BLaER1 treated with 17β-estradiol and CSF1 and Interleukin-3, amounts not matched to agents 10 nM and 100 nM (cell line): ENCODE measurements around the gene TMEM131.
A peak's percentile ranks its signal among the peaks of the same experiment; 100 is the strongest.

Experiments
- H3K27ac ChIP-seq, 11 experiments: shearing (Covaris generic); formaldehyde crosslinking; 2 replicates each; pipeline ENCODE4 v1.8.1; 2022
- H3K27me3 ChIP-seq, 11 experiments: shearing (Covaris generic); formaldehyde crosslinking; 2 replicates each; pipeline ENCODE4 v1.8.1; 2022
- H3K36me3 ChIP-seq, 11 experiments: shearing (Covaris generic); formaldehyde crosslinking; 2 replicates each; pipeline ENCODE4 v1.8.1; 2022
- H3K4me1 ChIP-seq, 10 experiments: shearing (Covaris generic); formaldehyde crosslinking; 2 replicates each; pipeline ENCODE4 v1.8.1; 2022
- H3K4me2 ChIP-seq, 11 experiments: shearing (Covaris generic); formaldehyde crosslinking; 2 replicates each; pipeline ENCODE4 v1.8.1; 2022
- H3K4me3 ChIP-seq, 10 experiments: shearing (Covaris generic); formaldehyde crosslinking; 2 replicates each; pipeline ENCODE4 v1.8.1; 2022
- H3K9ac ChIP-seq, 11 experiments: shearing (Covaris generic); formaldehyde crosslinking; 2 replicates each; pipeline ENCODE4 v1.8.1; 2022
- H3K9me3 ChIP-seq, 11 experiments: shearing (Covaris generic); formaldehyde crosslinking; replicated peaks in 1 of 11; 2 replicates each; pipeline ENCODE4 v1.8.1; 2022
- H4K20me1 ChIP-seq, 11 experiments: shearing (Covaris generic); formaldehyde crosslinking; 2 replicates each; pipeline ENCODE4 v1.8.1; 2022
- Cebpa-rat ChIP-seq, 11 experiments: shearing (Covaris generic); IDR thresholded peaks; 2 replicates each; pipeline ENCODE4 v1.8.1; 2022

Gene TMEM131

DNA sequence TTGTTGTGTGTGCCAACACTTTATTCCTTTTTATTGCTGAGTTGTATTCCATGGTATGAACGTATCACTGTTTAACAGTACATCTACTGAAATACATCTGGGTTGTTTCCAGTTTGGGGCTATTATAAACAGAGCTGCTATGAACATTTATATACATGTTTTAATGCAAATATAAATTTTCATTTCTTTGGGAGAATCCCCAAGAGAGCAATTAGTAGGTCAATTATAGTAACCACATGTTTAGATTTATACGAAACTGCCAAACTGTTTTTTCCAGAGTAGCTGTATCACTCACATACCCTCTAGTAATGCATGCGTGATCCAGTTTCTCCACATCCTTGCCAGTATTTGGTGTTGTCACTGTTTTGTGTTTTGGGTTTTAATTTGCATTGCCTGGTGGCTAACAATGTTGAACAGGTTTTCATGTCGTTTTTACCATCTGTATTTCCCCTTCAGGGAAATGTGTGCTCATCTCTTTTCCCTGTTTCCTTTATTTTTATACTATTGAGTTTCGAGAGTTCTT is 81.0 kb downstream of the TMEM131 start:
- H3K36me3 ChIP-seq = peaks cover 23 to 55% (median 41%) of the 10 kb centered on the region in 11 experiments
- H4K20me1 ChIP-seq = peaks cover 0 to 46% (median 0%) of the 10 kb centered on the region in 11 experiments; a peak in 8 of 22 replicates
- no peaks in the 10 kb centered on the region for H3K27me3 ChIP-seq
- H3K4me2 ChIP-seq = no peak overlapping the region
- H3K4me3 ChIP-seq = no peak overlapping the region
- peaks cover 25 to 52% (median 38%) of the 10 kb centered on the region in 11 experiments for H3K9me3 ChIP-seq
- no peak for TF ChIP-seq Cebpa-rat (IDR thresholded peaks at IDR 0.05)
- H3K27ac ChIP-seq = no peak overlapping the region
- H3K4me1 ChIP-seq = peaks cover 0 to 34% (median 6%) of the 10 kb centered on the region in 10 experiments; a peak in 9 of 20 replicates
- no peak overlapping the region for H3K9ac ChIP-seq

DNA sequence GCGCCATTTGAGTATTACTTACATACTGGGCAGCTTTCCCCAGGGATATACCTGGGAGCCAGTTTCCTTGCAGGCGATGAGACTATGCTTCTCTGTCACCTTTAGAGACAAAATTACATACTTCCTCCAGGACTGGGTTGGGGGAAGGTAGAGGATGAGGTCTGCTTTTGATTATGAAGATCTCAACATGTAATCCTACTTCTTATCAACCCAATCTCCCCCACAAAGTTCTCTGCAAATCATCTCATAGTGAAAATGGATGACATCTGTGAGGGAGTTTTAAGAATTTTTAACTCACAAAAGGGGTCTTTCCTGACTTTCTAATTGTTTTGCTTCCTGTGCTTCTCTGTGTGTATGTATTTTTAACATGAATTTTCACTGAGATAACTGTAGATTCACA is 81.9 kb downstream of the TMEM131 start:
- H3K27me3 ChIP-seq = no peaks in the 10 kb centered on the region
- H3K9me3 ChIP-seq = peaks cover 16 to 44% (median 30%) of the 10 kb centered on the region in 11 experiments
- H3K4me3 ChIP-seq = no peak overlapping the region
- H3K4me1 ChIP-seq = peaks cover 0 to 39% (median 6%) of the 10 kb centered on the region in 10 experiments; a peak in 9 of 20 replicates
- H4K20me1 ChIP-seq = peaks cover 0 to 51% (median 0%) of the 10 kb centered on the region in 11 experiments; a peak in 8 of 22 replicates
- H3K36me3 ChIP-seq = peaks cover 18 to 50% (median 39%) of the 10 kb centered on the region in 11 experiments; a peak in 21 of 22 replicates
- no peak overlapping the region for H3K9ac ChIP-seq
- no peak overlapping the region for H3K27ac ChIP-seq
- H3K4me2 ChIP-seq = no peak overlapping the region
- no peak for TF ChIP-seq Cebpa-rat (IDR thresholded peaks at IDR 0.05)

DNA sequence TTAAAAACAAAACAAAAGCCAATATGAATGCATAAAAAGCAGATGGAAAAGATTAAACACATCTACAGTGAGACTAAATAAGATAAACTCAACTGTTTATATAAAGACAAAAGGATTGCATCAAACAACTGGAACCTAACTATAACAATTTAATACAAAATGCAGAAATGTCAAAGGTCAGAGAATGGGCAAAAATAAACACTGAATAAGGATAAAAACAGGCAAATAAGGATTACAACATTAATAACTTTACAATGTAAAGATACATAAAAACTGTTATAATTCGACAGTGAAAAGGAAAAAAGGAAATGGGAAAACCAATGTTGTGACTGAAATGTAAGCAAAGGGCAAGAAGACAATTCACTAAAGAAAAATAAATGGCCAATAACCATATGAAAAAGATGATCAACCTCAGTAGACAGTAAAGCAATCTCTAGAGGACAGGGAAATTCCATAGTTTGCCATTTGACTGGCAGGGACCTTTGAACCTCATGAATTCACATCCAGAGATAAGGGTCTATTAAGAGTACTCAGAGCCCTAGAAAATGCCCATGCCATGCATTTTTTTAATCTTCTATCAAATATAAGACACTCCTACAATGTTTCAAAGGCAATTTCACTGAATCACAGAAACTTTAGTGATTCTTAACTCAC is 83.7 kb downstream of the TMEM131 start:
- no peak for TF ChIP-seq Cebpa-rat (IDR thresholded peaks at IDR 0.05)
- Histone ChIP-seq H3K9ac (no peak overlapping the region), H3K9me3 (peaks cover 0 to 26% (median 14%) of the 10 kb centered on the region in 11 experiments; a peak in 20 of 22 replicates), H3K36me3 (peaks cover 18 to 50% (median 42%) of the 10 kb centered on the region in 11 experiments), H3K4me1 (peaks cover 5 to 45% (median 13%) of the 10 kb centered on the region in 10 experiments; a peak in 15 of 20 replicates), H3K4me2 (peak overlapping the region in 4 of 11 experiments; percentile 9 to 51 (median 42); a peak in 4 of 22 replicates), H4K20me1 (peaks cover 0 to 59% (median 0%) of the 10 kb centered on the region in 11 experiments; a peak in 7 of 22 replicates), H3K27me3 (no peaks in the 10 kb centered on the region), H3K27ac (peak overlapping the region in 5 of 11 experiments; percentile 11 to 58 (median 47); a peak in 8 of 22 replicates), H3K4me3 (no peak overlapping the region)

DNA sequence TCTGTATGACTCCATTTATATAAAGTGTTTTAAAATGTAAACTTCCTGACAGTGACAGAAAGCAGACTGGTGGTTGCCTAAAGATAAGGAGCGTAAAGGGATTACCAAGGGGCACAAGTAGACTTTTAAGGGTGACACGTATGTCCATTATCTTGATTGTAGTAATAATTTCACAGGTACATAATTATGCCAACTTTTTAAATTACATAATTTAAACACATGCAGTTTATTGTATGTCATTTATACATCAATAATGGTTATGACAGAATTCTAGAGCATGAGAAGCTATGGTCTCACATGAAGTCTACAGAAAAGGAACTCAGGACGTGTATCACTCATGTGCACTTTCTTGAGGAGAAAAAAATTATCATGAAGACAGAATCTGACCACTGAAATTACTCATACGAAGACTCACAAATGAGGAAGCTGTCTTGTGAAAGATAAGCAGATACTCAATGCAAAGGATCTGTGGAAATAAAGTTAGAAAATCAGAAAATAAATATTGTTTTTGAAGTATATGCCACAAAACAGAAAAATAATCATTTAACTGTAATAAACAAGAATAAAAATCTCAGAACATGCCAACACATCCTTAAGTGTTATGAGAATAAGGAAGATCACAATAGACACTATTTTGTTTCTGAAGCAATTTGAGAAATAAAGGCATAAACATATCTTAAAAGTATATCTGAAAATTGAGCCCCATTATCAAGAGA is 84.4 kb downstream of the TMEM131 start:
- no peak overlapping the region for H3K9ac ChIP-seq
- peak overlapping the region in 4 of 11 experiments; percentile 9 to 51 (median 42); a peak in 5 of 22 replicates for H3K4me2 ChIP-seq
- peak overlapping the region in 5 of 11 experiments; percentile 12 to 58 (median 47); a peak in 8 of 22 replicates for H3K27ac ChIP-seq

DNA sequence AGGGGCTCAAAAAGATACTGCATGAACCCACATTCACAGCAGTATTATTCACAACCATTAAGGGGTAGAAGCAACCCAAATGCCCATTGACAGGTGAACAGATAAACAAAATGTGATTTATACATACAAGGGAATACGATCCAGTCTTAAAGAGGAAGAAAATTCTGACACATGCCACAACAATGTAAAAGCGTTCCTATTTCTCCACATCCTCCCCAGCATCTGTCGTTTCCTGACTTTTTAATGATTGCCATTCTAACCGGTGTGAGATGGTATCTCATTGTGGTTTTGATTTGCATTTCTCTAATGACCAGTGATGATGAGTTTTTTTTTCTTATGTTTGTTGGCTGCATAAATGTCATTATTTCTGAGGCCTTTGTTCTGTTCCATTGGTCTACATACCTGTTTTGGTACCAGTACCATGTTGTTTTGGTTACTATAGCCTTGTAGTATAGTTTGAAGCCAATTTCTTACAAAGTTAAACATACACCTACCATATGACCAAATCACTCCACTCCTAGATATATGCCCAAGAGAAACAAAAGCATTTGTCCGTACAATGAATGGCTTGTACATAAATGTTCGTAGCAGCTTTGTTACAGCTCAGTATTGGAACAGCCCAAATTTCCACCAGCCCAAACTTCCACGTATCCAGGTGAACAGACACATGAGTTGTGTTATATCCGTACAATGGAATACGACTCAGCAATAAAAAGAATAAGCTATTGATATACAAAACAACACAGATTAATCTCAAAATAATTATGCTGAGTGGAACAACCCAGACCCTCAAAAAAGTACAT is 85.1 kb downstream of the TMEM131 start:
- no peak for TF ChIP-seq Cebpa-rat (IDR thresholded peaks at IDR 0.05)
- Histone ChIP-seq H3K9ac (no peak overlapping the region), H3K4me3 (no peak overlapping the region), H3K27ac (peak overlapping the region in 4 of 11 experiments; percentile 12 to 47 (median 26); a peak in 4 of 22 replicates), H3K27me3 (no peaks in the 10 kb centered on the region), H3K4me2 (peak overlapping the region in 3 of 11 experiments; percentile 3 to 49 (median 16); a peak in 3 of 22 replicates), H3K36me3 (peaks cover 31 to 63% (median 56%) of the 10 kb centered on the region in 11 experiments), H3K9me3 (peaks cover 0 to 34% (median 22%) of the 10 kb centered on the region in 11 experiments; a peak in 21 of 22 replicates), H4K20me1 (peaks cover 0 to 58% (median 0%) of the 10 kb centered on the region in 11 experiments; a peak in 7 of 22 replicates), H3K4me1 (peaks cover 5 to 45% (median 11%) of the 10 kb centered on the region in 10 experiments; a peak in 15 of 20 replicates)

More for the DNA sequence above, 84.4 kb downstream of the TMEM131 start:
- H3K27me3 ChIP-seq = no peaks in the 10 kb centered on the region
- peaks cover 23 to 55% (median 49%) of the 10 kb centered on the region in 11 experiments for H3K36me3 ChIP-seq
- peaks cover 5 to 45% (median 12%) of the 10 kb centered on the region in 10 experiments; a peak in 15 of 20 replicates for H3K4me1 ChIP-seq
- peaks cover 0 to 59% (median 0%) of the 10 kb centered on the region in 11 experiments; a peak in 7 of 22 replicates for H4K20me1 ChIP-seq
- no peak overlapping the region for H3K4me3 ChIP-seq
- H3K9me3 ChIP-seq = peaks cover 0 to 27% (median 17%) of the 10 kb centered on the region in 11 experiments; a peak in 21 of 22 replicates
- TF ChIP-seq Cebpa-rat (IDR thresholded peaks at IDR 0.05) = no peak

DNA sequence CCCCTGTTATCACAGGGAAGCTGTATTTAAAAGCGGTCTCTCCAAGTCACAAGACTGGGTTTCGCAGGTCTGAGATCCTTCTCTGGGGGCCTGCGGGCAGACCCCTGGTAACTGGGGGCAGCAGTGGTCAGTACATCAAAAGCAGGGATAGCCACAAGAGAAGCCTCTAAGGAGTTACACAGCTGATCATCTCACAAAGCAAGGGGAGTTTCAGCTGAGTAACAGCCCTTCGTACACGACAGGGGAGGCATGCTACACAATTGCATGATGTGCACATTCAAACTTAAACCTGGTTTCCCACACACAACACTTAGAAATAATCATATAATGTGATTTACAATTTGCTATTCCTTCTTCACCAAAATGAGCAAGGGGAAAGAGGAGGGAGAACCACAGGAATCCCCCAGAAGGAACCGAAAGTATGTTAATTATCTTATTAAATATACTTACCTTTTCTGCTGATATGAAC is 87.5 kb downstream of the TMEM131 start:
- Histone ChIP-seq H3K4me3 (no peak overlapping the region), H3K27ac (no peak overlapping the region), H3K36me3 (peaks cover 43 to 73% (median 60%) of the 10 kb centered on the region in 11 experiments), H3K4me1 (peaks cover 5 to 45% (median 11%) of the 10 kb centered on the region in 10 experiments; a peak in 15 of 20 replicates), H4K20me1 (peaks cover 0 to 37% (median 0%) of the 10 kb centered on the region in 11 experiments; a peak in 6 of 22 replicates), H3K9me3 (peaks cover 0 to 32% (median 22%) of the 10 kb centered on the region in 11 experiments; a peak in 21 of 22 replicates), H3K4me2 (peak overlapping the region in 3 of 11 experiments; percentile 0 to 25 (median 1); a peak in 4 of 22 replicates), H3K9ac (no peak overlapping the region), H3K27me3 (no peaks in the 10 kb centered on the region)
- no peak for TF ChIP-seq Cebpa-rat (IDR thresholded peaks at IDR 0.05)

DNA sequence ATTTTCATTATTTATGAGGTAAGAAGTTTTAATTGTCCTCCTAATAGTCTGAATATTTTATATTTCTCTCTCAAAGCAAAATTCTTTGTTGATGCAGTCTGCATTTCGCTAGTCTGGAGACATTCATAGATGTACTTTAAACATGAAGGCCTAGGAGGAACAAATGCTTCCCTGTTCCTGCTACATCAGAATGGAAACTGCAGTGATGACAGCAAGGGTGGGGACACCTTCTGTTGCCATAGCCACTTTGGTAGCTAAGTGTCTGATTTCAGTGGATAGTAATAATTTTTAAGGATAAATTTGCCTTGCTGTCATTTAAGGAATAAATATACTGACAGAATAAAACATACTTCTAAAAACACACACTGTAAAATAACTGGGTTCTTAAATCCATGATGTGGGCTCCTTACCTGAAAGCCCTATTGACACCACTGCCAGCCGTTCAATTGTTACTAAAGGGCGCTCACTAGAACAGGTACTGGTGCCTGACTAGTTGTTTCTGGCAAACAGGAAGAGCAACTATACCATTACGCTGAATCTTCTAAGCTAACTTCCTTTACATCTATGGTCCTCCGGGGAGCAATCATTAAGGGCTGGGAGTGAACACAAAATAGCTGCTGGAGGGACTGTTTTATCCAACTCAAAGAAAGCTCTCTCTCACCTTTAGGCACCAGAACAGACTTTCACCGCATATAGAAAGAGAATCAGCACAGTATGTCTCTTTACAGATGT is 88.2 kb downstream of the TMEM131 start:
- Histone ChIP-seq H3K4me2 (peak overlapping the region in 3 of 11 experiments; percentile 0 to 25 (median 1); a peak in 3 of 22 replicates), H3K27me3 (no peaks in the 10 kb centered on the region), H3K9me3 (peaks cover 0 to 32% (median 22%) of the 10 kb centered on the region in 11 experiments; a peak in 21 of 22 replicates), H3K9ac (no peak overlapping the region), H4K20me1 (peaks cover 0 to 30% (median 0%) of the 10 kb centered on the region in 11 experiments; a peak in 5 of 22 replicates), H3K36me3 (peaks cover 45 to 80% (median 67%) of the 10 kb centered on the region in 11 experiments), H3K27ac (no peak overlapping the region), H3K4me3 (no peak overlapping the region), H3K4me1 (peaks cover 5 to 40% (median 11%) of the 10 kb centered on the region in 10 experiments; a peak in 15 of 20 replicates)
- TF ChIP-seq Cebpa-rat (IDR thresholded peaks at IDR 0.05) = no peak
